Parathyroid adenoma (tissue), 2 donors: ENCODE results near the gene SNAPC1.

ENCODE experiments used
- H2AFZ ChIP-seq: fragments of 300-600 bp; sonication (generic); one replicate; pipeline ENCODE4 v1.7.0; 2017; ENCODE audit warnings: antibody characterized with exemption, mild to moderate bottlenecking
- H3K27ac ChIP-seq: fragments of 300-600 bp; sonication (generic); one replicate; pipeline ENCODE4 v1.7.0; 2017
- H3K27me3 ChIP-seq: fragments of 300-600 bp; sonication (generic); one replicate; pipeline ENCODE4 v1.7.0; 2017; ENCODE audit warnings: low read length; ENCODE audit not compliant: control insufficient read depth, insufficient read depth
- H3K36me3 ChIP-seq: fragments of 300-600 bp; sonication (generic); one replicate; pipeline ENCODE4 v1.7.0; 2017; ENCODE audit warnings: low read length; ENCODE audit not compliant: control insufficient read depth, insufficient read depth
- H3K4me1 ChIP-seq: fragments of 300-600 bp; sonication (generic); one replicate; pipeline ENCODE4 v1.7.0; 2017; ENCODE audit warnings: control low read depth
- H3K4me2 ChIP-seq: fragments of 300-600 bp; sonication (generic); one replicate; pipeline ENCODE4 v1.7.0; 2017; ENCODE audit warnings: low read length
- H3K4me3 ChIP-seq: fragments of 300-600 bp; sonication (generic); one replicate; pipeline ENCODE4 v1.7.0; 2017; ENCODE audit warnings: low read depth, low read length
- H3K79me2 ChIP-seq: fragments of 300-600 bp; sonication (generic); one replicate; pipeline ENCODE4 v1.7.0; 2017; ENCODE audit warnings: control low read depth
- H3K9ac ChIP-seq: fragments of 300-600 bp; sonication (generic); one replicate; pipeline ENCODE4 v1.7.0; 2017; ENCODE audit warnings: mild to moderate bottlenecking
- H3K9me3 ChIP-seq: fragments of 300-600 bp; sonication (generic); one replicate; pipeline ENCODE4 v1.7.0; 2017; ENCODE audit warnings: low read length; ENCODE audit not compliant: control insufficient read depth
- TF ChIP-seq, protein P1 (sequence below): fragments of 300-600 bp; sonication (generic); IDR thresholded peaks from one replicate; pipeline ENCODE4 v1.7.0; 2017; ENCODE audit warnings: antibody characterized with exemption, mild to moderate bottlenecking
- donor health status: primary hyperparathyroidism.

SNAPC1 gene

DNA sequence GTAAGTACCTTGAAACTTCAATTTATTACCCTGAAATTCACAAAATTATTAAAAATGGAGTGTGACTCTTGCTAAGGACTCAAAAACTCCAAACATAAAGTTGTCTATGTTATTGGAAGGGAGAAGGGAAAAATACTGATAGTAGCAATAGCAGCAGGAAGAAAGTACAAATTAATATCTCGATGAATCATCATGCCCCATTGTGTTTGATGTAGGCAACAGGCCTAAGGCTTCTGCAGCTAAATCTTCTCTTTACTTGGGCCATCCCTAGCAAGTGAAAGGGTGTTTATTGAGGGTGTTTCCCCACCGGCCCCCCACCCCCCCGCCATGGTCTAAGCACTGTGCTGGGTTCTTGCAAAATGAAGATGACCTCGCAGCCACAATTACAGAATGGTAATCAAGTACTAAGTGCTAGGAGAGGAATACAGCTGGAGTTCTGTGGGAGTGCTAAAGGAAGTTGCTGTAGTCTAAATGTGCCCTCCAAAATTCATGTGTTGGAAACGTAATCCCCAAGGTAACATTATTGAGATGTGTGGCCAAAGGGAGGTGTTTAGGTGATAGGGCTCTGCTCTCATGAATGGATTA lies 76.5 kb downstream of the SNAPC1 start:
- Histone ChIP-seq H3K4me1 (peaks cover 2% of the 10 kb centered on the region), H3K27ac (no peak overlapping the region), H3K79me2 (no peaks in the 10 kb centered on the region), H2AFZ (no peak overlapping the region), H3K4me2 (no peak overlapping the region), H3K9me3 (no peaks in the 10 kb centered on the region), H3K36me3 (no peaks in the 10 kb centered on the region), H3K27me3 (no peaks in the 10 kb centered on the region), H3K4me3 (no peak overlapping the region), H3K9ac (no peak overlapping the region)
- TF ChIP-seq, protein P1, sequence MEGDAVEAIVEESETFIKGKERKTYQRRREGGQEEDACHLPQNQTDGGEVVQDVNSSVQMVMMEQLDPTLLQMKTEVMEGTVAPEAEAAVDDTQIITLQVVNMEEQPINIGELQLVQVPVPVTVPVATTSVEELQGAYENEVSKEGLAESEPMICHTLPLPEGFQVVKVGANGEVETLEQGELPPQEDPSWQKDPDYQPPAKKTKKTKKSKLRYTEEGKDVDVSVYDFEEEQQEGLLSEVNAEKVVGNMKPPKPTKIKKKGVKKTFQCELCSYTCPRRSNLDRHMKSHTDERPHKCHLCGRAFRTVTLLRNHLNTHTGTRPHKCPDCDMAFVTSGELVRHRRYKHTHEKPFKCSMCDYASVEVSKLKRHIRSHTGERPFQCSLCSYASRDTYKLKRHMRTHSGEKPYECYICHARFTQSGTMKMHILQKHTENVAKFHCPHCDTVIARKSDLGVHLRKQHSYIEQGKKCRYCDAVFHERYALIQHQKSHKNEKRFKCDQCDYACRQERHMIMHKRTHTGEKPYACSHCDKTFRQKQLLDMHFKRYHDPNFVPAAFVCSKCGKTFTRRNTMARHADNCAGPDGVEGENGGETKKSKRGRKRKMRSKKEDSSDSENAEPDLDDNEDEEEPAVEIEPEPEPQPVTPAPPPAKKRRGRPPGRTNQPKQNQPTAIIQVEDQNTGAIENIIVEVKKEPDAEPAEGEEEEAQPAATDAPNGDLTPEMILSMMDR, result no peak

DNA sequence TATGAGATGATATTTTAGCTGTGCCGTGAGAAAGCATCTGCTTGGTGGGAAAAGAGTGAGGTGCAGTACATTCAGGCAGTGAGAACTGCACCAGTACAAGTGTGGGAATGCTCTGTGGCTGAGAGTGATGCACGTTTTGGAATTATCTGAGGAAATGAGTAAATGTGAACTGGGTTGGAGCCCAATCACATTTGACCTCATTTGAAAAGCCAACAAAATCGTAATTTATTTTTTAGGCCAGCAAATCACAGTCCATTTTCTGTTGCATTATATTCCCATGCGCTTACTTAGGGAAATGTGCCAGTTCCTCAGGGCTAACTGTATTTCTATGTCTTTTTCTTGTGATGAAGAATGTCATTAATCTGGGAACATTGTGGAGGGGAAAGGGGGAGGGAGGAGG lies 77.3 kb downstream of the SNAPC1 start:
- Histone ChIP-seq H3K27me3 (no peaks in the 10 kb centered on the region), H3K4me1 (peaks cover 2% of the 10 kb centered on the region), H3K9me3 (no peaks in the 10 kb centered on the region), H3K4me3 (no peak overlapping the region), H2AFZ (no peak overlapping the region), H3K9ac (no peak overlapping the region), H3K27ac (no peak overlapping the region), H3K4me2 (no peak overlapping the region), H3K79me2 (no peaks in the 10 kb centered on the region), H3K36me3 (no peaks in the 10 kb centered on the region)
- TF ChIP-seq, protein P1, result no peak

- no peak overlapping the region for H2AFZ ChIP-seq
- H3K36me3 ChIP-seq, result no peaks in the 10 kb centered on the region
- TF ChIP-seq, protein P1, result no peak
- H3K79me2 ChIP-seq, result no peaks in the 10 kb centered on the region
- H3K27ac ChIP-seq, result no peak overlapping the region
- H3K4me3 ChIP-seq, result no peak overlapping the region
- peaks cover 2% of the 10 kb centered on the region for H3K4me1 ChIP-seq
- no peaks in the 10 kb centered on the region for H3K27me3 ChIP-seq
- no peaks in the 10 kb centered on the region for H3K9me3 ChIP-seq
- H3K9ac ChIP-seq, result no peak overlapping the region
- H3K4me2 ChIP-seq, result no peak overlapping the region
Observed at GRCh38 chr14:61841145-61841544, 78.9 kb downstream of the SNAPC1 start.
